ENCODE measurements around the gene ASPM. TPM values are rescaled to one million over a fixed set of nuclear protein-coding genes. Genes with fewer than 3 reads are reported as not detected.

ASPM gene
- total and polyA plus RNA-seq, 8 donors, result 1.1 to 46.2 (median 21.8) TPM

DNA sequence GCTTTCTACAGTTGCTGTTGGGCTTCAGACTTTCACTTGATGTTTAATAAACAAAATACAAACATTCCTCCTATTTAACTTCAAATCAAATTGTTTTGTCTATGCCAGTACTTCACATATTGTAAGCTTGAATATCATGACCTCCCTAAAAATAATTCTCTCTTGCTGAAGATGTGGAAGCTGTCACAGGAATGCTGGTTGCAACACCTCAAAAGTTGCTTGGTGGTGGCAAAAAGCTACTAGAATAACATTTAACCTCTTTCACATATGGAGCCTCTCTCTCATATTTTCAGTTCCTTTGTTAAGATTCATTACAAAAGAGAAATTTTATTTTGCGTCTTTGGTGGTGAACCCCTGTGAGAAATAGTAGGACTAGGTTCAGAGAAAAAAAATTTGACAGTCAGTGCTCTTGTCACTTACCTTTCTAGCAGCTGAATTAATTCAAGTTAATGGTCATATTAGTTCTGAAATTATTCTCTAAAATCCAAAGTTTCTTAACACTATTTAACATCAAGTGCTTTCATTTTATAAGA lies 53.9 kb downstream of the ASPM start:
- intact Hi-C loops (cut with DNase I), result no loop called here
- DNase-seq, result no peak
- Histone ChIP-seq H3K4me3 (no peak overlapping the region), H3K27me3 (no peaks in the 10 kb centered on the region), H3K4me1 (no peaks in the 10 kb centered on the region), H3K36me3 (peaks cover 0 to 9% of the 10 kb centered on the region in 2 donors), H3K9me3 (no peaks in the 10 kb centered on the region), H3K27ac (no peak overlapping the region)
- no peak for ATAC-seq
- TF ChIP-seq, protein P1, sequence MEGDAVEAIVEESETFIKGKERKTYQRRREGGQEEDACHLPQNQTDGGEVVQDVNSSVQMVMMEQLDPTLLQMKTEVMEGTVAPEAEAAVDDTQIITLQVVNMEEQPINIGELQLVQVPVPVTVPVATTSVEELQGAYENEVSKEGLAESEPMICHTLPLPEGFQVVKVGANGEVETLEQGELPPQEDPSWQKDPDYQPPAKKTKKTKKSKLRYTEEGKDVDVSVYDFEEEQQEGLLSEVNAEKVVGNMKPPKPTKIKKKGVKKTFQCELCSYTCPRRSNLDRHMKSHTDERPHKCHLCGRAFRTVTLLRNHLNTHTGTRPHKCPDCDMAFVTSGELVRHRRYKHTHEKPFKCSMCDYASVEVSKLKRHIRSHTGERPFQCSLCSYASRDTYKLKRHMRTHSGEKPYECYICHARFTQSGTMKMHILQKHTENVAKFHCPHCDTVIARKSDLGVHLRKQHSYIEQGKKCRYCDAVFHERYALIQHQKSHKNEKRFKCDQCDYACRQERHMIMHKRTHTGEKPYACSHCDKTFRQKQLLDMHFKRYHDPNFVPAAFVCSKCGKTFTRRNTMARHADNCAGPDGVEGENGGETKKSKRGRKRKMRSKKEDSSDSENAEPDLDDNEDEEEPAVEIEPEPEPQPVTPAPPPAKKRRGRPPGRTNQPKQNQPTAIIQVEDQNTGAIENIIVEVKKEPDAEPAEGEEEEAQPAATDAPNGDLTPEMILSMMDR (IDR thresholded peaks at IDR 0.05), result no peak

DNA sequence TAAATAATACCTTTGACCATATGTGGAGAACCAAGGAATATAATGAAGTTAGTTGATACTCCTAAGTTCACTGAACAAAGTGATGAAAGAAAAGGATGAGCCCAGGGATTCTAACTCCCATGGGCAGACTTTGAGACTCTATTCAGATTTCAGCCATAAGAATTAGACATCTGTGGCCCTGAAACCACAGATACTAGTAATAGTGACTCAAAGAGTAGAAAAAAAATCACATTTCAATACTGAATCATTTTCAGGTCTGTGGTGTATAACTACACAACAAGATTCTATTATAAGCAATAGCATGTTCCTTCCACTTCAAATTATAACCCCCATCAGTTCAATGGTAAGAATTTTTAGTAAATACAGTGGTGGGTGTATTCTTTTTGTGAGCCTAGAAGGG lies 63.0 kb downstream of the ASPM start:
- no peak overlapping the region for H3K27ac ChIP-seq
- intact Hi-C loops (cut with DNase I), result no loop called here
- peaks cover 0 to 42% of the 10 kb centered on the region in 2 donors for H3K36me3 ChIP-seq
- no peaks in the 10 kb centered on the region for H3K4me1 ChIP-seq
- H3K27me3 ChIP-seq, result no peaks in the 10 kb centered on the region
- H3K9me3 ChIP-seq, result peaks cover 0 to 21% of the 10 kb centered on the region in 2 donors
- TF ChIP-seq, protein P1 (IDR thresholded peaks at IDR 0.05), result no peak
- DNase-seq, result no peak
- H3K4me3 ChIP-seq, result no peak overlapping the region
- ATAC-seq, result no peak

DNA sequence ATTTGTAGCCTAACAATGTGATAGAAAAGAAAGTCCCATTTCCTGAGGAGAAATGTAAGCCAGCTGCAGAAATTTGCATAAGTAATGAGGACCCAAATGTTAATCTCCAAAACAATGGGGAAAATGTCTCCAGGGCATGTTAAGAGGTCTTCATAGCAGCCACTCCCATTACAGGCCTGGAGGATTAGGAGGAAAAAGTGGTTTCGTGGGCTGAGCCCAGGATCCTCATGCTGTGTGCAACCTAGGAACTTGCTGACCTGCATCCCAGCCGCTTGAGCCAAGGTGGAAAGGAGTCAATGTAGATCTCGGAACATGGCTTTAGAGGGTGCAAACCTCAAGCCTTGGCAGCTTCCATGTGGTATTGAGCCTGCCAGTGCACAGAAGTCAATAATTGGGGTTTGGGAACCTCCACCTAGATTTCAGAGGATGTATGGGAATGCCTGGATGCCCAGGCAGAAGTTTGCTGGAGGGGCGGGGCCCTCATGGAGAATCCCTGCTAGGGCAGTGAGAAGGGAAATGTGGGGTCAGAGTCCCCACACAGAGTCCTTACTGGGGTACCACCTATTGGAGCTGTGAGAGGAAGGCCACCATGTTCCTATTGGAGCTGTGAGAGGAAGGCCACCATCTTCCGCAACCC lies 65.2 kb downstream of the ASPM start:
- intact Hi-C loops (cut with DNase I), result no loop called here
- DNase-seq, result no peak
- Histone ChIP-seq H3K36me3 (peaks cover 0 to 36% of the 10 kb centered on the region in 2 donors), H3K27ac (no peak overlapping the region), H3K27me3 (no peaks in the 10 kb centered on the region), H3K9me3 (peaks cover 0 to 21% of the 10 kb centered on the region in 2 donors), H3K4me3 (no peak overlapping the region), H3K4me1 (no peaks in the 10 kb centered on the region)
- ATAC-seq, result no peak
- TF ChIP-seq, protein P1 (IDR thresholded peaks at IDR 0.05), result no peak

DNA sequence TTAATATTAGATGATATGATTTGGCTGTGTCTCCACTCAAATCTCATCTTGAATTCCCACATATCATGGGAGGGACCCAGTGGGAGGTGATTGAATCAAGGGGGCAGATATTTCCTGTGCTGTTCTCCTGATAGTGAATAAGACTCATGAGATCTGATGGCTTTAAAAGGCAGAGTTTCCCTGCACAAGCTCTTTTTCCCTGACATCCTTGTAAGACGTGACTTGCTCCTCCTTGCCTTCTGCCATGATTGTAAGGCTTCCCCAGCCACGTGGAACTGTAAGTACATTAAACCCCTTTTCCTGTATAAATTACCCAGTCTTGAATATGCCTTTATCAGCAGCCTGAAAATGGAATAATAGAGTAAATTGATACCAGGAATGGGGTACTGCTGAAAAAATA lies 66.1 kb downstream of the ASPM start:
- H3K4me1 ChIP-seq, result no peaks in the 10 kb centered on the region
- H3K4me3 ChIP-seq, result no peak overlapping the region
- H3K9me3 ChIP-seq, result peaks cover 0 to 22% of the 10 kb centered on the region in 2 donors
- peaks cover 0 to 28% of the 10 kb centered on the region in 2 donors for H3K36me3 ChIP-seq
- ATAC-seq (no peak), DNase-seq (no peak)
- H3K27ac ChIP-seq, result no peak overlapping the region
- intact Hi-C loops (cut with DNase I), result no loop called here
- no peaks in the 10 kb centered on the region for H3K27me3 ChIP-seq
- TF ChIP-seq, protein P1 (IDR thresholded peaks at IDR 0.05), result no peak

DNA sequence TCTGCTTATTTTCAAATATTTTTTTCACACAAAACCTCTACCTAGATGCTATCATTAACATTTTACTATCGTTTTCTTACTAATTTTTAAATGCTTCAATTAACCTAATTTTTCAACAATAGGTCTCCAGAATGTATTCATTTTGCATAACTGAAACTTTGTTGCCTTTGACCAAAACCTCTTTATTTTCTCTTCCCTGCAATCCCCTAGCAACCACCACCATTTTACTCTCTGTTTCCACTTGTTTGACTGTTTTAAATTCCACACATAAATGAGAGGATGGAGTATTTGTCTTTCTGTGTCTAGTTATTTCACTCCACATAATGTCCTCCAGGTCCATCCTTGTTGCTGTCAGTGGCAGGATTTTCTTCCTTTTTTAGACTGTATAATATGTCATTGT lies 69.9 kb downstream of the ASPM start:
- TF ChIP-seq, protein P1 (IDR thresholded peaks at IDR 0.05), result no peak
- H3K27ac ChIP-seq, result no peak overlapping the region
- intact Hi-C loops (cut with DNase I), result no loop called here
- H3K4me1 ChIP-seq, result no peaks in the 10 kb centered on the region
- H3K4me3 ChIP-seq, result no peak overlapping the region
- DNase-seq, result no peak
- ATAC-seq, result no peak
- H3K36me3 ChIP-seq, result no peaks in the 10 kb centered on the region
- no peaks in the 10 kb centered on the region for H3K27me3 ChIP-seq
- H3K9me3 ChIP-seq, result peaks cover 0 to 15% of the 10 kb centered on the region in 2 donors

Data from left lung (tissue), 10 donors.